ENCODE measurements around the gene AQP11.
"Not testable (repeated sequence)": the region's sequence is repeated elsewhere in the genome, so short reads cannot be mapped to it uniquely, and the experiment has no call there.

- not testable (repeated sequence) for TF ChIP-seq CTCF (conservative IDR thresholded peaks at IDR 0.05; ENCODE audit: low read depth, low read length); EZH2phosphoT487 (IDR thresholded peaks at IDR 0.05; ENCODE audit: borderline replicate concordance, low read length)
Observed at GRCh38 chr11:77633926-77634325, 44.2 kb downstream of the AQP11 start.
